Panc1 (cell line): ENCODE measurements around the gene EPHA8.

Experiments
- POLR2AphosphoS5 ChIP-seq: IDR thresholded peaks from 2 replicates; pipeline ENCODE4 v1.6.1; 2012; ENCODE audit warnings: mild to moderate bottlenecking, low read depth, low read length, moderate library complexity
- TF ChIP-seq, protein P1 (sequence below): fragments of 450-650 bp; IDR thresholded peaks from 2 replicates; pipeline ENCODE4 v1.5.1; 2017; ENCODE audit warnings: mild to moderate bottlenecking

DNA sequence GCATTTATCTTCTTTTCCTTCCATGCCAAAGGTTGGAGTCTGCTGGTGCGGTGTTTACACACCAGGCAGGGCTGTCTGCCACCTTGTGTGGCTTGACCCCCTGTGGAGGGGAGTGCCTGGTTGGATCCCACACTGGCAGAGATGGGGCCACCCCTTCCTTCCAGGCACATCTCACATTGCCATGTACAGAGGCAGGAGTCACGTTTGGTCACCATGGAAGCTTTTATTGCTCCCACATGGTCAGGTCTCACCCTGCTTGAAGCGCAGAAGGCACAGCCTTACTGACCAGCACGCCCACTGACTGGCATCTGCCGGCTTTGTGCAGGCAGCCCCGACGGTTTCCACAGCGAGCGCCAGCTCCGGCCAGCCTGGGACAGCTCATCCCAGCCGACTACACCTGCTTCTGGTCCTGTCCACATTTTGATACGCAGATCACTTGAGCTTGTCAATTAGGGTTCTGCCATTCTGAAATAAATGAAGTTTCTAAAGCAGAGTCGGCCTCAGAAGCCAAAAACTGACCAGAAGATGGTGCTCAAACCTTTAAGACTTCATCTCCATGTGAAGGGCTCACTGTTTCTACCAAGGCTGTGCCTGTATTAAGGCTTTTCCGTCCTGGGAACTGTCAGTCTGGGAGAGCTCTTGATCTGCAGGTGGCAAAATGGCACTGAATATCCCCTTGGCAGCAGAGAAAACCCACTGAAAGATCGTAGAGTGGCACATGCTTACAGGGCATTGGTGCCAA lies 35.6 kb upstream of the EPHA8 start:
- TF ChIP-seq, protein P1, sequence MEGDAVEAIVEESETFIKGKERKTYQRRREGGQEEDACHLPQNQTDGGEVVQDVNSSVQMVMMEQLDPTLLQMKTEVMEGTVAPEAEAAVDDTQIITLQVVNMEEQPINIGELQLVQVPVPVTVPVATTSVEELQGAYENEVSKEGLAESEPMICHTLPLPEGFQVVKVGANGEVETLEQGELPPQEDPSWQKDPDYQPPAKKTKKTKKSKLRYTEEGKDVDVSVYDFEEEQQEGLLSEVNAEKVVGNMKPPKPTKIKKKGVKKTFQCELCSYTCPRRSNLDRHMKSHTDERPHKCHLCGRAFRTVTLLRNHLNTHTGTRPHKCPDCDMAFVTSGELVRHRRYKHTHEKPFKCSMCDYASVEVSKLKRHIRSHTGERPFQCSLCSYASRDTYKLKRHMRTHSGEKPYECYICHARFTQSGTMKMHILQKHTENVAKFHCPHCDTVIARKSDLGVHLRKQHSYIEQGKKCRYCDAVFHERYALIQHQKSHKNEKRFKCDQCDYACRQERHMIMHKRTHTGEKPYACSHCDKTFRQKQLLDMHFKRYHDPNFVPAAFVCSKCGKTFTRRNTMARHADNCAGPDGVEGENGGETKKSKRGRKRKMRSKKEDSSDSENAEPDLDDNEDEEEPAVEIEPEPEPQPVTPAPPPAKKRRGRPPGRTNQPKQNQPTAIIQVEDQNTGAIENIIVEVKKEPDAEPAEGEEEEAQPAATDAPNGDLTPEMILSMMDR, result no peak
- TF ChIP-seq POLR2AphosphoS5, result no peak
